H9 (cell line): ENCODE results near the gene PDCD10. TPM values are rescaled to one million over a fixed set of nuclear protein-coding genes. Genes with fewer than 3 reads are reported as not detected.

Experiments
- DNase-seq: peaks from one replicate; pipeline ENCODE4 v3.0.0-alpha.2; 2017
- H2AFZ ChIP-seq: one replicate; pipeline ENCODE4 v1.6.1; 2013; ENCODE audit warnings: mild to moderate bottlenecking, low read length, control low read depth, moderate library complexity
- H2AK5ac ChIP-seq: 2 replicates; pipeline ENCODE4 v1.6.1; 2013; ENCODE audit warnings: low read length, control low read depth, mixed read lengths; ENCODE audit not compliant: insufficient read length
- H2BK120ac ChIP-seq: one replicate; pipeline ENCODE4 v1.6.1; 2013; ENCODE audit warnings: low read depth, mild to moderate bottlenecking, low read length, control low read depth, inconsistent platforms; ENCODE audit not compliant: poor library complexity, severe bottlenecking
- H2BK12ac ChIP-seq: 2 replicates; pipeline ENCODE4 v1.6.1; 2013; ENCODE audit warnings: low read length, control low read depth, mixed read lengths, low read depth; ENCODE audit not compliant: insufficient read length
- H2BK15ac ChIP-seq: 2 replicates; pipeline ENCODE4 v1.6.1; 2013; ENCODE audit warnings: low read depth, low read length, control low read depth
- H2BK20ac ChIP-seq: one replicate; pipeline ENCODE4 v1.6.1; 2013; ENCODE audit warnings: low read depth, mild to moderate bottlenecking, low read length, control low read depth, inconsistent platforms; ENCODE audit not compliant: poor library complexity, severe bottlenecking
- H2BK5ac ChIP-seq: 2 replicates; pipeline ENCODE4 v1.6.1; 2013; ENCODE audit warnings: low read length, control low read depth, mixed read lengths; ENCODE audit not compliant: insufficient read length
- H3K14ac ChIP-seq: 2 replicates; pipeline ENCODE4 v1.6.1; 2013; ENCODE audit warnings: low read length, control low read depth; ENCODE audit not compliant: insufficient read depth
- H3K18ac ChIP-seq: 2 replicates; pipeline ENCODE4 v1.6.1; 2013; ENCODE audit warnings: low read depth, mild to moderate bottlenecking, mixed read lengths, low read length, control low read depth; ENCODE audit not compliant: insufficient read length
- H3K23ac ChIP-seq: 2 replicates; pipeline ENCODE4 v1.6.1; 2013; ENCODE audit warnings: low read length, control low read depth, mixed read lengths, low read depth; ENCODE audit not compliant: insufficient read length
- H3K23me2 ChIP-seq: 2 replicates; pipeline ENCODE4 v1.6.1; 2013; ENCODE audit warnings: low read depth, mild to moderate bottlenecking, mixed read lengths, low read length, control low read depth; ENCODE audit not compliant: insufficient read length, poor library complexity, severe bottlenecking
- H3K27ac ChIP-seq: 2 replicates; pipeline ENCODE4 v1.5.1; 2013; ENCODE audit warnings: low read length, control low read depth, mixed read lengths, low read depth; ENCODE audit not compliant: insufficient read length
- H3K27me3 ChIP-seq: 2 replicates; pipeline ENCODE4 v1.6.1; 2013; ENCODE audit warnings: low read length, control low read depth, inconsistent platforms; ENCODE audit not compliant: insufficient read depth
- H3K4ac ChIP-seq: 2 replicates; pipeline ENCODE4 v1.6.1; 2013; ENCODE audit warnings: low read depth, mild to moderate bottlenecking, control low read depth, inconsistent platforms, low read length, moderate library complexity
- H3K4me1 ChIP-seq: 2 replicates; pipeline ENCODE4 v1.6.1; 2013; ENCODE audit warnings: low read length, control low read depth, inconsistent platforms; ENCODE audit not compliant: insufficient read depth
- H3K4me2 ChIP-seq: 2 replicates; pipeline ENCODE4 v1.6.1; 2013; ENCODE audit warnings: low read length, control low read depth, mixed read lengths; ENCODE audit not compliant: insufficient read length, insufficient read depth
- H3K56ac ChIP-seq: 2 replicates; pipeline ENCODE4 v1.6.1; 2013; ENCODE audit warnings: low read depth, mild to moderate bottlenecking, mixed read lengths, low read length, control low read depth; ENCODE audit not compliant: insufficient read length
- H3K79me1 ChIP-seq: 2 replicates; pipeline ENCODE4 v1.6.1; 2013; ENCODE audit warnings: low read depth, mild to moderate bottlenecking, moderate library complexity, low read length, control low read depth, inconsistent platforms; ENCODE audit not compliant: insufficient read depth, poor library complexity, severe bottlenecking
- H3K79me2 ChIP-seq: 2 replicates; pipeline ENCODE4 v1.6.1; 2013; ENCODE audit warnings: low read length, control low read depth, inconsistent platforms; ENCODE audit not compliant: insufficient read depth
- H3K9ac ChIP-seq: 2 replicates; pipeline ENCODE4 v1.6.1; 2013; ENCODE audit warnings: low read length, control low read depth, mixed read lengths; ENCODE audit not compliant: insufficient read length; ENCODE audit errors: extremely low read depth
- H3K9me3 ChIP-seq: one replicate; pipeline ENCODE4 v1.6.1; 2013; ENCODE audit warnings: low read depth, low read length, inconsistent platforms; ENCODE audit not compliant: control insufficient read depth
- H3T11ph ChIP-seq: one replicate; pipeline ENCODE4 v1.6.1; 2013; ENCODE audit warnings: mild to moderate bottlenecking, low read length, control low read depth, inconsistent platforms
- H4K20me1 ChIP-seq: one replicate; pipeline ENCODE4 v1.6.1; 2013; ENCODE audit not compliant: control insufficient read depth, insufficient read length, insufficient read depth
- H4K5ac ChIP-seq: 2 replicates; pipeline ENCODE4 v1.6.1; 2013; ENCODE audit warnings: low read depth, mild to moderate bottlenecking, mixed read lengths, low read length, control low read depth; ENCODE audit not compliant: insufficient read length
- H4K8ac ChIP-seq: replicated peaks from 2 replicates; pipeline ENCODE4 v1.6.1; 2013; ENCODE audit warnings: low read length, control low read depth, mixed read lengths, low read depth; ENCODE audit not compliant: insufficient read length
- H4K91ac ChIP-seq: 2 replicates; pipeline ENCODE4 v1.6.1; 2013; ENCODE audit warnings: low read depth, mild to moderate bottlenecking, moderate library complexity, mixed read lengths, low read length, control low read depth; ENCODE audit not compliant: insufficient read length
- H3K27ac Mint-ChIP-seq, 3 experiments: 2 replicates in 2 of 3; 3 replicates in 1 of 3; pipeline ENCODE4 v1.8.0; 2020 to 2021; ENCODE audit warnings: mixed read lengths in 3 of 3, mild to moderate bottlenecking in 1 of 3, moderate library complexity in 1 of 3
- H3K27me3 Mint-ChIP-seq: 2 replicates; pipeline ENCODE4 v1.8.0; 2021; ENCODE audit warnings: low read depth, mild to moderate bottlenecking, moderate library complexity, mixed read lengths
- H3K36me3 Mint-ChIP-seq, 3 experiments: 2 replicates in 2 of 3; 3 replicates in 1 of 3; pipeline ENCODE4 v1.8.0; 2020 to 2021; ENCODE audit warnings: low read depth in 3 of 3, mixed read lengths in 3 of 3; ENCODE audit not compliant: insufficient read depth in 1 of 3
- H3K4me1 Mint-ChIP-seq, 2 experiments: 2 replicates each; pipeline ENCODE4 v1.8.0; 2020; ENCODE audit warnings: mixed read lengths in 2 of 2
- H3K4me3 Mint-ChIP-seq, 2 experiments: 2 replicates in 1 of 2; 3 replicates in 1 of 2; pipeline ENCODE4 v1.8.0; 2020 to 2021; ENCODE audit warnings: mild to moderate bottlenecking in 2 of 2, mixed read lengths in 2 of 2, moderate library complexity in 1 of 2
- H3K9me3 Mint-ChIP-seq, 2 experiments: 2 replicates in 1 of 2; 3 replicates in 1 of 2; pipeline ENCODE4 v1.8.0; 2020; ENCODE audit warnings: mild to moderate bottlenecking in 2 of 2, mixed read lengths in 2 of 2, moderate library complexity in 1 of 2
- WGBS: extraction: QIAGEN DNeasy Blood & Tissue Kit; methylation state at CpG from one replicate; pipeline ENCODE4 v1.1.7; 2013; ENCODE audit warnings: missing lambda C conversion rate, low lambda C conversion rate, mixed read lengths; ENCODE audit not compliant: insufficient read length; ENCODE audit errors: extremely low coverage; 5-methylcytosine and 5-hydroxymethylcytosine counted together
- total RNA-seq: library from RNA; stranded (reverse); gene quantifications from 2 replicates; pipeline ENCODE4 v1.2.1, GENCODE V29; 2021
- TF ChIP-seq, protein P1 (sequence below): fragments of 200-600 bp; sonication (generic); conservative IDR thresholded peaks from 3 replicates; pipeline ENCODE4 v1.8.0; 2021; ENCODE audit warnings: antibody characterized with exemption, mild to moderate bottlenecking

The PDCD10 gene
- total RNA-seq, 1 experiment from 2014 or later = 64.3 TPM

DNA sequence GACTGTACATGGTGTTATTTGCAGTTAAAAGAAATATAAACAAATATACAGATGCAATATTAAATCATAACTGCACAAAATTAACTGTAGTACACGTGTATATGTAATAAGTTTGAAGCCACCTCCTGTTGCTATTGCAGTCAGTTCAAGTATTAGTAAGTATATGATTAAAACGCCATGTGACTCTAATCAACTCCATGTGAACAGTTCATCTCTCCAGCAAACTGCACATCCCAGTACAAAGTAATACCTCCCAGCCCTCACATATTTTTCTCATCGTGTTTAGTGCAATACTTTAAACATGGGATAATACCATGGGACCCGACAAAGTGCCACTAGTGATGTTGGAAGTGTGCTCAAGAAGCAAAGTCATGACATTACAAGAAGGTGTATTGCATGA lies 34.6 kb downstream of the PDCD10 start:
- Histone ChIP-seq H4K5ac (no peak overlapping the region), H3K4me1 (no peaks in the 10 kb centered on the region), H3K23me2 (no peaks in the 10 kb centered on the region), H2BK5ac (no peak overlapping the region), H4K91ac (no peak overlapping the region), H4K8ac (no peak overlapping the region), H2AFZ (no peak overlapping the region), H3K9ac (no peak overlapping the region), H2BK12ac (no peak overlapping the region), H3K9me3 (no peaks in the 10 kb centered on the region), H3T11ph (no peak overlapping the region), H3K27ac (no peak overlapping the region), H3K56ac (no peak overlapping the region), H2BK15ac (no peak overlapping the region), H2BK120ac (no peak overlapping the region), H3K79me2 (peaks cover 2% of the 10 kb centered on the region; the same call in 1 of the 2 replicates), H3K4me2 (no peak overlapping the region), H3K23ac (no peak overlapping the region), H3K18ac (no peak overlapping the region), H2BK20ac (no peak overlapping the region), H3K14ac (no peak overlapping the region), H3K27me3 (no peaks in the 10 kb centered on the region), H4K20me1 (no peaks in the 10 kb centered on the region), H3K4ac (no peak overlapping the region), H2AK5ac (no peak overlapping the region), H3K79me1 (peaks cover 6% of the 10 kb centered on the region)
- Mint-ChIP-seq H3K9me3 (no peaks in the 10 kb centered on the region), H3K36me3 (peaks cover 0 to 28% (median 11%) of the 10 kb centered on the region in 3 experiments; a peak in 5 of 7 replicates), H3K4me3 (no peak overlapping the region), H3K4me1 (peaks cover 0 to 4% of the 10 kb centered on the region in 2 experiments; a peak in 1 of 4 replicates), H3K27me3 (no peaks in the 10 kb centered on the region), H3K27ac (peak overlapping the region in 1 of 3 experiments; percentile 45; a peak in 2 of 7 replicates)
- TF ChIP-seq, protein P1, sequence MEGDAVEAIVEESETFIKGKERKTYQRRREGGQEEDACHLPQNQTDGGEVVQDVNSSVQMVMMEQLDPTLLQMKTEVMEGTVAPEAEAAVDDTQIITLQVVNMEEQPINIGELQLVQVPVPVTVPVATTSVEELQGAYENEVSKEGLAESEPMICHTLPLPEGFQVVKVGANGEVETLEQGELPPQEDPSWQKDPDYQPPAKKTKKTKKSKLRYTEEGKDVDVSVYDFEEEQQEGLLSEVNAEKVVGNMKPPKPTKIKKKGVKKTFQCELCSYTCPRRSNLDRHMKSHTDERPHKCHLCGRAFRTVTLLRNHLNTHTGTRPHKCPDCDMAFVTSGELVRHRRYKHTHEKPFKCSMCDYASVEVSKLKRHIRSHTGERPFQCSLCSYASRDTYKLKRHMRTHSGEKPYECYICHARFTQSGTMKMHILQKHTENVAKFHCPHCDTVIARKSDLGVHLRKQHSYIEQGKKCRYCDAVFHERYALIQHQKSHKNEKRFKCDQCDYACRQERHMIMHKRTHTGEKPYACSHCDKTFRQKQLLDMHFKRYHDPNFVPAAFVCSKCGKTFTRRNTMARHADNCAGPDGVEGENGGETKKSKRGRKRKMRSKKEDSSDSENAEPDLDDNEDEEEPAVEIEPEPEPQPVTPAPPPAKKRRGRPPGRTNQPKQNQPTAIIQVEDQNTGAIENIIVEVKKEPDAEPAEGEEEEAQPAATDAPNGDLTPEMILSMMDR = no peak
- DNase-seq = no peak
- no CpG with 5 or more reads among the region's 4 CpGs for WGBS
